ENCODE results near the gene SUSD2.

GRCh38 chr22:24190159-24190540 lies 8.9 kb downstream of the SUSD2 start:
- TF ChIP-seq USF2 (CRISPR knock-in tag; IDR thresholded peaks at IDR 0.05) = no peak
- no peak for TF ChIP-seq CTCF (IDR thresholded peaks at IDR 0.05)
- no peak for TF ChIP-seq FOXJ3 (CRISPR knock-in tag; IDR thresholded peaks at IDR 0.05; ENCODE audit: borderline replicate concordance)
- TF ChIP-seq HMGXB4 (CRISPR knock-in tag; IDR thresholded peaks at IDR 0.05) = no peak
- no peak for TF ChIP-seq TP53 (CRISPR knock-in tag; IDR thresholded peaks at IDR 0.05)
- TF ChIP-seq TEAD4 (CRISPR knock-in tag; IDR thresholded peaks at IDR 0.05) = no peak
- TF ChIP-seq SMAD3 (CRISPR knock-in tag; IDR thresholded peaks at IDR 0.05; ENCODE audit: borderline replicate concordance) = no peak
- no peak for TF ChIP-seq MAX (CRISPR knock-in tag; IDR thresholded peaks at IDR 0.05)
- no peak for TF ChIP-seq ELF4 (CRISPR knock-in tag; IDR thresholded peaks at IDR 0.05; ENCODE audit: low read depth)
- no peak for TF ChIP-seq ATF6 (CRISPR knock-in tag; IDR thresholded peaks at IDR 0.05)
- TF ChIP-seq ZNF396 (CRISPR knock-in tag; IDR thresholded peaks at IDR 0.05; ENCODE audit: borderline replicate concordance) = no peak
- TF ChIP-seq KAT7 (CRISPR knock-in tag; IDR thresholded peaks at IDR 0.05; ENCODE audit: borderline replicate concordance) = no peak
- no peak for TF ChIP-seq CREB1 (CRISPR knock-in tag; IDR thresholded peaks at IDR 0.05)

Data from WTC11 (cell line).